Thyroid gland (tissue), 4 donors: ENCODE measurements around the gene LIMS2.

Experiments
- CTCF ChIP-seq, 6 experiments: fragments of 200-600 bp in 3 of 6; fragments of 450-650 bp in 3 of 6; sonication (generic) in 3 of 6; IDR thresholded peaks; one replicate each; pipeline ENCODE4 v1.5.1; 2016 to 2019; ENCODE audit warnings: antibody characterized with exemption in 6 of 6, mild to moderate bottlenecking in 2 of 6, inconsistent platforms in 1 of 6, moderate library complexity in 1 of 6
- POLR2A ChIP-seq, 2 donors: fragments of 450-650 bp; IDR thresholded peaks; one replicate each; pipeline ENCODE4 v1.6.1; 2017; ENCODE audit warnings: antibody characterized with exemption in 2 of 2, mild to moderate bottlenecking in 2 of 2, moderate library complexity in 1 of 2

GRCh38 chr2:127652786-127653357 is 22.5 kb downstream of the LIMS2 start:
- TF ChIP-seq CTCF (IDR thresholded peaks at IDR 0.05) (no peak), POLR2A (IDR thresholded peaks at IDR 0.05) (no peak)
